ENCODE data around the gene MAN1A2. TPM values are rescaled to one million over a fixed set of nuclear protein-coding genes. Genes with fewer than 3 reads are reported as not detected.

MAN1A2 gene
- total RNA-seq, 4 donors from 2014 or later = 28.9 to 46.2 (median 35.0) TPM

DNA sequence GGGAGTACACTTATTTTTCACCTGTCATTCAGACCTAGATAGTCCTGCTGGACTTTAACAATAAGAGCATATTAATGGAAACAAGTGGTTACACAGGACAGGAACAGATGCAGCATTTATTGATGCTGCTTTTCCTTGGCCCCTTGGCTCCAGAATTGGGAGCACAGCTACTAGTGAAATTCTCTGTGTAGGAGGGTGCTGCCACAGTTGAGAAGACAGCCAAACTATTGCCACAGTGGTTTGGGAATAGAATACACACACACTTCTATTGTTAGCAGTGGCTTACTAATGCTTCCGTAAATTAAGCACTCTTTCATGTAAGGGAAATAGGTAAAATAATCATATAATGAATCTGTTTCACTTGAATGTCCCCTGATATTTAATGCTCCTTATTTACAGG, 133.3 kb downstream of the MAN1A2 start:
- no peak for TF ChIP-seq EP300 (IDR thresholded peaks at IDR 0.05)
- TF ChIP-seq, protein P1, sequence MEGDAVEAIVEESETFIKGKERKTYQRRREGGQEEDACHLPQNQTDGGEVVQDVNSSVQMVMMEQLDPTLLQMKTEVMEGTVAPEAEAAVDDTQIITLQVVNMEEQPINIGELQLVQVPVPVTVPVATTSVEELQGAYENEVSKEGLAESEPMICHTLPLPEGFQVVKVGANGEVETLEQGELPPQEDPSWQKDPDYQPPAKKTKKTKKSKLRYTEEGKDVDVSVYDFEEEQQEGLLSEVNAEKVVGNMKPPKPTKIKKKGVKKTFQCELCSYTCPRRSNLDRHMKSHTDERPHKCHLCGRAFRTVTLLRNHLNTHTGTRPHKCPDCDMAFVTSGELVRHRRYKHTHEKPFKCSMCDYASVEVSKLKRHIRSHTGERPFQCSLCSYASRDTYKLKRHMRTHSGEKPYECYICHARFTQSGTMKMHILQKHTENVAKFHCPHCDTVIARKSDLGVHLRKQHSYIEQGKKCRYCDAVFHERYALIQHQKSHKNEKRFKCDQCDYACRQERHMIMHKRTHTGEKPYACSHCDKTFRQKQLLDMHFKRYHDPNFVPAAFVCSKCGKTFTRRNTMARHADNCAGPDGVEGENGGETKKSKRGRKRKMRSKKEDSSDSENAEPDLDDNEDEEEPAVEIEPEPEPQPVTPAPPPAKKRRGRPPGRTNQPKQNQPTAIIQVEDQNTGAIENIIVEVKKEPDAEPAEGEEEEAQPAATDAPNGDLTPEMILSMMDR (IDR thresholded peaks at IDR 0.05) = no peak
- no peak for TF ChIP-seq POLR2AphosphoS5 (IDR thresholded peaks at IDR 0.05)
- no peak for TF ChIP-seq POLR2A (IDR thresholded peaks at IDR 0.05)
- no peak overlapping the region for H3K27ac ChIP-seq
- H3K4me3 ChIP-seq = no peak overlapping the region
- H3K9me3 ChIP-seq = no peaks in the 10 kb centered on the region
- H3K27me3 ChIP-seq = no peaks in the 10 kb centered on the region
- no peaks in the 10 kb centered on the region for H3K4me1 ChIP-seq
- DNase-seq (ENCODE audit: low spot score in 2 of 2) = no peak
- peaks cover 41% of the 10 kb centered on the region for H3K36me3 ChIP-seq
- 74% methylated on average over 1 of the region's 1 CpG for WGBS

DNA sequence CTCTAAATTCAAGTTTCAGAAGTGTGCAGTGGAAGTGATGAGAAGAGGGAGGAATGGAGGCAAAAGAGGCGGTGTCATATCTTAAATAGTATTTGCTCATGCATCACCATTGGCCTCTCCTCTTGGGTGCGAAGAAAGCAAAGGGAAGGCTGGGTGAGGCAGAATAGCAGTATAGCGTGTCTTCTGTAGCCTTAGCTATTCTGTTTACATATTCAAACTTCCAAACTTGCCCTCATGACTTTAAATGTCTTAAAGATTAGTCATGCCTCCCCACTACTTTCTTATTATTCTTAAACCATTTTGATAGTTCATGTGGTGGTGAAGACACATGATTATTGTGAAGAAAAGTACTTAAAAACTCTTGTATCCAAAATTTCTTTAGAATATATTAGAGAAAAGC, 134.0 kb downstream of the MAN1A2 start:
- Histone ChIP-seq H3K4me1 (no peaks in the 10 kb centered on the region), H3K27ac (no peak overlapping the region), H3K4me3 (no peak overlapping the region), H3K36me3 (peaks cover 41% of the 10 kb centered on the region), H3K27me3 (no peaks in the 10 kb centered on the region), H3K9me3 (no peaks in the 10 kb centered on the region)
- no peak for DNase-seq (ENCODE audit: low spot score in 2 of 2)
- WGBS = 94% methylated on average over 3 of the region's 3 CpGs
- no peak for TF ChIP-seq EP300 (IDR thresholded peaks at IDR 0.05)
- TF ChIP-seq POLR2AphosphoS5 (IDR thresholded peaks at IDR 0.05) = no peak
- TF ChIP-seq, protein P1 (IDR thresholded peaks at IDR 0.05) = no peak
- TF ChIP-seq POLR2A (IDR thresholded peaks at IDR 0.05) = no peak

DNA sequence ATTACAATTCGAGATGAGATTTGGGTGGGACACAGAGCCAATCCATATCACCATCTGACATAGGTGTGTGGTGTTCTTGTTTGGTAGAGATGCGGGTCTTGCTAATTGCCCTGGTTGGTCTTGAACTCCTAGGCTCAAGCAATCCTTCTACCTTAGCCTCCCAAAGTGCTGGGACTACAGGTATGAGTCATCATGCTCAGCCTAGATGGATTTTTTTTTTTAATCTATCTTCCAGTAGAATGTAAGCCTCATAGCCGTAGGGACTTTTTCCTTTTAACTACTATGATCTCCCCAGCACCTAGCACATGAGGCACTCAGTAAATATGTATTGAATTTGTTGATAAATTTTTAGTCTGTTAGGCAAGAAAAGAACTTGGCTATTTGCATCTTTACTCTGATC, 144.0 kb downstream of the MAN1A2 start:
- Histone ChIP-seq H3K9me3 (no peaks in the 10 kb centered on the region), H3K36me3 (no peaks in the 10 kb centered on the region), H3K27me3 (no peaks in the 10 kb centered on the region), H3K4me3 (no peak overlapping the region), H3K27ac (no peak overlapping the region), H3K4me1 (no peaks in the 10 kb centered on the region)
- DNase-seq (ENCODE audit: low spot score in 2 of 2) = no peak
- 84% methylated on average over 3 of the region's 3 CpGs for WGBS
- TF ChIP-seq EP300 (IDR thresholded peaks at IDR 0.05) (no peak), POLR2A (IDR thresholded peaks at IDR 0.05) (no peak), POLR2AphosphoS5 (IDR thresholded peaks at IDR 0.05) (no peak)
- TF ChIP-seq, protein P1 (IDR thresholded peaks at IDR 0.05) = no peak

DNA sequence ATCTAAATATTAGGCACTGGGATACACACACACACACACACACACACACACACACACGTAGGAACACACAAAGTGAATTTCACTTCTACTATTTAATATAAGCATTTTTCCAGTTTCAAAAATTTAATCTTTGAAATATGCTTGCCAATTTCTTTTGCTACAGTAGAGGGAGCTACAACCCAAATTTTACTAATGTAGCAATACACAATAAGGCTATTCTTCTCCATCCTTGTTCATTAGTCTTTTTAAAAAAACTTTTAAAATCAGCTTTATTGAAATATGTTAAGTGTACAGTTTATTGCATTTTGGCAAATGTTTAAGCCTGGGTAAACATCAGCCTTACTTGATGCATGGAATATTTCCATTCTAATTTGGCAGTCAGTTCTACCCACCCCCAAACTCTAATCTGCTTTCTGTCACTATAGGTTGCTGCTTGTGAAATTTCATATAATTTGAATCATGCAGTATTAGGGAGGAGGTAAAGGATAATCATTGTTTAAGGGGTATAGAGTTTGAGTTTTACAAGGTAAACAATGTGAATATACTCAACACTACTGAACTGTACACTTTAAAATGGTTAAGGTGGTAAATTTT, 145.6 kb downstream of the MAN1A2 start:
- Histone ChIP-seq H3K4me1 (no peaks in the 10 kb centered on the region), H3K27ac (no peak overlapping the region), H3K27me3 (no peaks in the 10 kb centered on the region), H3K4me3 (no peak overlapping the region), H3K36me3 (peaks cover 3% of the 10 kb centered on the region), H3K9me3 (no peaks in the 10 kb centered on the region)
- no peak for DNase-seq (ENCODE audit: low spot score in 2 of 2)
- TF ChIP-seq POLR2AphosphoS5 (IDR thresholded peaks at IDR 0.05) (no peak), POLR2A (IDR thresholded peaks at IDR 0.05) (no peak), EP300 (IDR thresholded peaks at IDR 0.05) (no peak)
- TF ChIP-seq, protein P1 (IDR thresholded peaks at IDR 0.05) = peak in 1 of 2 donors; percentile 38
- 0% methylated on average over 1 of the region's 1 CpG for WGBS

DNA sequence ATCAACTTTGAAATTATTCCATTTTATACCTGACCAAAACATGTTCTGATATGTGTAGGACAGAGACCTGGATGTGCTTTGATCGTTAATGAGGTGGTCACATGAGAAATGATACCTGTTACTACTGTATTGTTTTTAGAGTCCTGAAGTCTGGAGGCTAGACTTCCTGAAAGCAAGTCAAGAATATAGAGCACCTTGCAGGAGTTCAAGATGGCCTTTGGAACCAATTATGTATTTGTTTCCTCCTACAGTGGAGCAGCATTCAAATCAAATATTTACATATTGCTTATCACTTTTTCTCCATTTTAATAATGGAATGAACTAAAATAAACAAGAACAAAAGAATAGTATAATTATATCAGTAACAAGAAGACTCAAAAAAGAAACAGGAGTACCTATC, 155.9 kb downstream of the MAN1A2 start:
- no peak overlapping the region for H3K27ac ChIP-seq
- WGBS = 95% methylated on average over 1 of the region's 1 CpG
- TF ChIP-seq EP300 (IDR thresholded peaks at IDR 0.05) = no peak
- TF ChIP-seq, protein P1 (IDR thresholded peaks at IDR 0.05) = no peak
- no peak for TF ChIP-seq POLR2A (IDR thresholded peaks at IDR 0.05)

More for the DNA sequence above, 155.9 kb downstream of the MAN1A2 start:
- Histone ChIP-seq H3K27me3 (no peaks in the 10 kb centered on the region), H3K9me3 (no peaks in the 10 kb centered on the region), H3K4me1 (no peaks in the 10 kb centered on the region), H3K4me3 (no peak overlapping the region), H3K36me3 (no peaks in the 10 kb centered on the region)
- no peak for DNase-seq (ENCODE audit: low spot score in 2 of 2)
